ENCODE measurements around the gene ACACB.

GRCh38 chr12:109121346-109121880 lies 5.0 kb downstream of the ACACB start:
- TF ChIP-seq, protein P1, sequence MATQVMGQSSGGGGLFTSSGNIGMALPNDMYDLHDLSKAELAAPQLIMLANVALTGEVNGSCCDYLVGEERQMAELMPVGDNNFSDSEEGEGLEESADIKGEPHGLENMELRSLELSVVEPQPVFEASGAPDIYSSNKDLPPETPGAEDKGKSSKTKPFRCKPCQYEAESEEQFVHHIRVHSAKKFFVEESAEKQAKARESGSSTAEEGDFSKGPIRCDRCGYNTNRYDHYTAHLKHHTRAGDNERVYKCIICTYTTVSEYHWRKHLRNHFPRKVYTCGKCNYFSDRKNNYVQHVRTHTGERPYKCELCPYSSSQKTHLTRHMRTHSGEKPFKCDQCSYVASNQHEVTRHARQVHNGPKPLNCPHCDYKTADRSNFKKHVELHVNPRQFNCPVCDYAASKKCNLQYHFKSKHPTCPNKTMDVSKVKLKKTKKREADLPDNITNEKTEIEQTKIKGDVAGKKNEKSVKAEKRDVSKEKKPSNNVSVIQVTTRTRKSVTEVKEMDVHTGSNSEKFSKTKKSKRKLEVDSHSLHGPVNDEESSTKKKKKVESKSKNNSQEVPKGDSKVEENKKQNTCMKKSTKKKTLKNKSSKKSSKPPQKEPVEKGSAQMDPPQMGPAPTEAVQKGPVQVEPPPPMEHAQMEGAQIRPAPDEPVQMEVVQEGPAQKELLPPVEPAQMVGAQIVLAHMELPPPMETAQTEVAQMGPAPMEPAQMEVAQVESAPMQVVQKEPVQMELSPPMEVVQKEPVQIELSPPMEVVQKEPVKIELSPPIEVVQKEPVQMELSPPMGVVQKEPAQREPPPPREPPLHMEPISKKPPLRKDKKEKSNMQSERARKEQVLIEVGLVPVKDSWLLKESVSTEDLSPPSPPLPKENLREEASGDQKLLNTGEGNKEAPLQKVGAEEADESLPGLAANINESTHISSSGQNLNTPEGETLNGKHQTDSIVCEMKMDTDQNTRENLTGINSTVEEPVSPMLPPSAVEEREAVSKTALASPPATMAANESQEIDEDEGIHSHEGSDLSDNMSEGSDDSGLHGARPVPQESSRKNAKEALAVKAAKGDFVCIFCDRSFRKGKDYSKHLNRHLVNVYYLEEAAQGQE (IDR thresholded peaks at IDR 0.05; ENCODE audit: insufficient read depth in 1 of 2, low read depth in 2 of 2, low read length in 2 of 2): no peak
- TF ChIP-seq POLR2AphosphoS5 (IDR thresholded peaks at IDR 0.05; ENCODE audit: low read depth, low read length): no peak
- TF ChIP-seq TAF1 (IDR thresholded peaks at IDR 0.05; ENCODE audit: borderline replicate concordance, insufficient read depth, low read length): no peak
